Measurements from ENCODE around the gene GPR61. TPM values are rescaled to one million over a fixed set of nuclear protein-coding genes. Genes with fewer than 3 reads are reported as not detected.

GPR61 gene
- total RNA-seq, 2 experiments from 2014 or later: not detected

- Mint-ChIP-seq H3K27me3 (ENCODE audit: low read depth) (peaks cover 12% of the 10 kb centered on the region), H3K36me3 (ENCODE audit: low read depth) (peaks cover 12% of the 10 kb centered on the region), H3K4me1 (ENCODE audit: low read depth) (peaks cover 44% of the 10 kb centered on the region), H3K27ac (peak overlapping the region; percentile 37), H3K4me3 (peak overlapping the region; percentile 79), H3K9me3 (ENCODE audit: insufficient read depth) (no peaks in the 10 kb centered on the region)
- ATAC-seq: no peak
- no peak for DNase-seq
- CTCF ChIA-PET: interaction anchor here (1.7 to 33.2 kb wide), 3 partner anchors 9 to 25 kb away, joined by 6 to 1507 read pairs (median 480); partner anchors contain the start of genes ATXN7L2, CYB561D1 and GPR61
- POLR2A ChIA-PET: no interaction called here
Observed at GRCh38 chr1:109508873-109509175, 30.8 kb upstream of the GPR61 start.

GRCh38 chr1:109509176-109510134 lies 30.2 kb upstream of the GPR61 start, which contains the start of gene AMIGO1:
AMIGO1 (minus strand) TSS chr1:109509727; CDS start chr1:109508912, 815 bp downstream.
- CTCF ChIA-PET: interaction anchor here (1.7 to 33.2 kb wide), 4 partner anchors 9 to 131 kb away, joined by 6 to 1507 read pairs (median 243); partner anchors contain the start of genes ATXN7L2, CYB561D1 and GPR61
- Mint-ChIP-seq H3K27me3 (ENCODE audit: low read depth) (peaks cover 12% of the 10 kb centered on the region), H3K36me3 (ENCODE audit: low read depth) (peaks cover 9% of the 10 kb centered on the region), H3K4me3 (peak within 1 kb of the TSS; percentile 79), H3K27ac (peak within 1 kb of the TSS; percentile 68), H3K4me1 (ENCODE audit: low read depth) (peaks cover 39% of the 10 kb centered on the region), H3K9me3 (ENCODE audit: insufficient read depth) (no peaks in the 10 kb centered on the region)
- POLR2A ChIA-PET: interaction anchor here (1.0 kb wide), 1 partner anchor 14 kb away, joined by 3 read pairs; no protein-coding TSS in a partner anchor
- ATAC-seq (peak; percentile 70), DNase-seq (peak; percentile 61)

- Mint-ChIP-seq H3K27me3 (ENCODE audit: low read depth) (peaks cover 12% of the 10 kb centered on the region), H3K36me3 (ENCODE audit: low read depth) (peaks cover 3% of the 10 kb centered on the region), H3K27ac (no peak overlapping the region), H3K4me3 (no peak overlapping the region), H3K9me3 (ENCODE audit: insufficient read depth) (no peaks in the 10 kb centered on the region), H3K4me1 (ENCODE audit: low read depth) (peaks cover 30% of the 10 kb centered on the region)
- CTCF ChIA-PET: interaction anchor here (1.0 to 33.2 kb wide), 3 partner anchors 19 to 471 kb away, joined by 3 to 1507 read pairs (median 480); partner anchors contain the start of genes AHCYL1, ATXN7L2, CYB561D1 and GPR61
- POLR2A ChIA-PET: no interaction called here
- DNase-seq (no peak), ATAC-seq (no peak)
Observed at GRCh38 chr1:109513110-109513710, 26.5 kb upstream of the GPR61 start.

- Mint-ChIP-seq H3K9me3 (ENCODE audit: insufficient read depth) (no peaks in the 10 kb centered on the region), H3K27me3 (ENCODE audit: low read depth) (peaks cover 11% of the 10 kb centered on the region), H3K27ac (no peak overlapping the region), H3K4me1 (ENCODE audit: low read depth) (peaks cover 19% of the 10 kb centered on the region), H3K4me3 (no peak overlapping the region), H3K36me3 (ENCODE audit: low read depth) (no peaks in the 10 kb centered on the region)
- CTCF ChIA-PET: interaction anchor here (1.1 to 33.2 kb wide), 4 partner anchors 19 to 470 kb away, joined by 3 to 1507 read pairs (median 242); partner anchors contain the start of genes AHCYL1, ATXN7L2, CYB561D1 and GPR61
- POLR2A ChIA-PET: interaction anchor here (1.5 kb wide), 1 partner anchor 18 kb away, joined by 5 read pairs; no protein-coding TSS in a partner anchor
- ATAC-seq: no peak
- DNase-seq: no peak
Observed at GRCh38 chr1:109514846-109515245, 24.8 kb upstream of the GPR61 start.

GRCh38 chr1:109516872-109517271 lies 22.8 kb upstream of the GPR61 start:
- no peak overlapping the region for H3K27ac Mint-ChIP-seq
- ChIA-PET POLR2A (no interaction called here), CTCF (interaction anchor here (25.7 to 33.2 kb wide), 2 partner anchors 17 to 23 kb away, joined by 480 to 1507 read pairs; partner anchors contain the start of genes ATXN7L2, CYB561D1 and GPR61)

GRCh38 chr1:109517337-109517736 lies 22.3 kb upstream of the GPR61 start:
- Mint-ChIP-seq H3K27me3 (ENCODE audit: low read depth) (peaks cover 7% of the 10 kb centered on the region), H3K36me3 (ENCODE audit: low read depth) (no peaks in the 10 kb centered on the region), H3K27ac (no peak overlapping the region), H3K9me3 (ENCODE audit: insufficient read depth) (no peaks in the 10 kb centered on the region), H3K4me3 (no peak overlapping the region), H3K4me1 (ENCODE audit: low read depth) (peaks cover 6% of the 10 kb centered on the region)
- CTCF ChIA-PET: interaction anchor here (1.8 to 33.2 kb wide), 3 partner anchors 8 to 23 kb away, joined by 6 to 1507 read pairs (median 480); partner anchors contain the start of genes AMIGO1, ATXN7L2, CYB561D1 and GPR61
- ATAC-seq (no peak), DNase-seq (no peak)
- POLR2A ChIA-PET: no interaction called here

More at GRCh38 chr1:109516872-109517271, 22.8 kb upstream of the GPR61 start:
- Mint-ChIP-seq H3K4me1 (ENCODE audit: low read depth) (peaks cover 6% of the 10 kb centered on the region), H3K27me3 (ENCODE audit: low read depth) (peaks cover 7% of the 10 kb centered on the region), H3K36me3 (ENCODE audit: low read depth) (no peaks in the 10 kb centered on the region), H3K9me3 (ENCODE audit: insufficient read depth) (no peaks in the 10 kb centered on the region), H3K4me3 (no peak overlapping the region)
- no peak for ATAC-seq
- DNase-seq: no peak

- peaks cover 7% of the 10 kb centered on the region for H3K27me3 Mint-ChIP-seq (ENCODE audit: low read depth)
- H3K4me1 Mint-ChIP-seq (ENCODE audit: low read depth): peaks cover 6% of the 10 kb centered on the region
- H3K36me3 Mint-ChIP-seq (ENCODE audit: low read depth): no peaks in the 10 kb centered on the region
- H3K9me3 Mint-ChIP-seq (ENCODE audit: insufficient read depth): no peaks in the 10 kb centered on the region
- no peak for ATAC-seq
- ChIA-PET POLR2A (interaction anchor here (0.5 kb wide), 1 partner anchor 29 kb away, joined by 3 read pairs; no protein-coding TSS in a partner anchor), CTCF (interaction anchor here (1.0 to 33.2 kb wide), 4 partner anchors 10 to 27 kb away, joined by 4 to 1507 read pairs (median 994); partner anchors contain the start of genes AMIGO1, ATXN7L2, CYB561D1 and GPR61)
- H3K27ac Mint-ChIP-seq: no peak overlapping the region
- no peak overlapping the region for H3K4me3 Mint-ChIP-seq
- no peak for DNase-seq
Observed at GRCh38 chr1:109521002-109521951, 18.4 kb upstream of the GPR61 start.

- DNase-seq: no peak
- Mint-ChIP-seq H3K4me1 (ENCODE audit: low read depth) (peaks cover 6% of the 10 kb centered on the region), H3K27ac (no peak overlapping the region), H3K9me3 (ENCODE audit: insufficient read depth) (no peaks in the 10 kb centered on the region), H3K4me3 (no peak overlapping the region), H3K27me3 (ENCODE audit: low read depth) (peaks cover 7% of the 10 kb centered on the region), H3K36me3 (ENCODE audit: low read depth) (no peaks in the 10 kb centered on the region)
- ChIA-PET POLR2A (no interaction called here), CTCF (interaction anchor here (1.0 to 26.3 kb wide), 2 partner anchors 10 to 18 kb away, joined by 4 to 1507 read pairs; partner anchors contain the start of genes AMIGO1 and CYB561D1)
- ATAC-seq: no peak
Observed at GRCh38 chr1:109522026-109522425, 17.6 kb upstream of the GPR61 start.

GRCh38 chr1:109523706-109524105 lies 16.0 kb upstream of the GPR61 start:
- no peak for ATAC-seq
- ChIA-PET POLR2A (interaction anchor here (0.7 to 1.0 kb wide), 2 partner anchors 14 to 44 kb away, joined by 3 read pairs; partner anchors contain the start of gene AMIGO1), CTCF (interaction anchor here (2.6 to 26.3 kb wide), 2 partner anchors 9 to 19 kb away, joined by 30 to 1507 read pairs; partner anchors contain the start of genes AMIGO1 and CYB561D1)
- DNase-seq: no peak
- H3K4me1 Mint-ChIP-seq (ENCODE audit: low read depth): peaks cover 6% of the 10 kb centered on the region
- H3K4me3 Mint-ChIP-seq: no peak overlapping the region
- no peak overlapping the region for H3K27ac Mint-ChIP-seq
- peaks cover 7% of the 10 kb centered on the region for H3K27me3 Mint-ChIP-seq (ENCODE audit: low read depth)
- H3K36me3 Mint-ChIP-seq (ENCODE audit: low read depth): no peaks in the 10 kb centered on the region
- no peaks in the 10 kb centered on the region for H3K9me3 Mint-ChIP-seq (ENCODE audit: insufficient read depth)

GRCh38 chr1:109527098-109527811 lies 12.4 kb upstream of the GPR61 start:
- H3K9me3 Mint-ChIP-seq (ENCODE audit: insufficient read depth): no peaks in the 10 kb centered on the region
- POLR2A ChIA-PET: no interaction called here
- no peak for DNase-seq
- no peak overlapping the region for H3K4me3 Mint-ChIP-seq
- CTCF ChIA-PET: interaction anchor here (26.3 kb wide), 1 partner anchor 23 kb away, joined by 1507 read pairs; the partner anchor contains the start of genes AMIGO1 and CYB561D1
- no peak overlapping the region for H3K27ac Mint-ChIP-seq
- H3K4me1 Mint-ChIP-seq (ENCODE audit: low read depth): peaks cover 34% of the 10 kb centered on the region
- ATAC-seq: no peak
- no peaks in the 10 kb centered on the region for H3K36me3 Mint-ChIP-seq (ENCODE audit: low read depth)
- H3K27me3 Mint-ChIP-seq (ENCODE audit: low read depth): peaks cover 2% of the 10 kb centered on the region

Measured in activated CD8-positive, alpha-beta T cell treated with anti-CD3 and anti-CD28 coated beads, Interleukin-2, amount 10 ng/mL, durations not matched to agents 7 days and 5 days (primary cell).